Activated CD8-positive, alpha-beta memory T cell treated with anti-CD3 and anti-CD28 coated beads, Interleukin-2, amount 50 U/mL, for 48 hours (primary cell): ENCODE data around the gene CAMK1D.

Experiments used
- DNase-seq: peaks from one replicate; pipeline ENCODE4 v3.0.0-alpha.2; 2020

Gene CAMK1D

DNA sequence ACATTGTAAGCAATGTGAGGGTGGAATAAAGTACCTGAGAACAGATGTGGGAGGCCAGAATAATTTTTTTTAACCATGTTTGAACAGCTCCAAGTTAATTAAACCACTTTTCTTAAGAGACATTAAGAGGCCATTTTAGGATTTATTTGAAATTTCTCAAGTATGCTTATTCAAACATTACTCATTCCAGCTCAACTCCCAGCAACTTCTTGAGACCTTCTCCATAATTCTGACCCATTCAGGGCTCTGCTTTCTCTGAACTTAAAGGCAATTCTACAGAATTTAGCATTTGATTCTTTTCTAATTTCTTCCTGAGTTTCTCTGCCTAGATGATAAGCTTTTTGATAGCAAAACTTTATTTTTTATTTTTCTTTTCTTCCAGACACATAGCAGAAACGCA is 314.5 kb downstream of the CAMK1D start:
- no peak for DNase-seq

DNA sequence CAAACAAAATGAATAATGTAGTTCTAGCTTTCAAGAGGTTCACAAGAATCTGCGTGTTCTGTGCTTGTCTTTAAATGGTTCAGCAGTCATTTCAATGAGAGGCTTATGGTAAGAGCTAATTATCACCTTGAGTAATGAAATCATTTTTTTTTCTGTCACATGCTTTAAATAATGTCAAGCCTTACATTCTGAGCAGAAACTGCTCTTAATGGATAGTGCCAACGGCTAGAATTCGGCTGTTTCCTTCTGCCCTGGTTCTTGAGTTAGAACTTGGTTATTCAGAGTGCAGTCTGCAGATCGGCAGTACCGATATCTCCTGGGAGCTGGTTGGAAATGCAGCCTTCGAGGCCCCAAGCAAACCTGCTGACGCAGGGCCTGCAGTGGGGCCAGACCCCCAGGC is 316.2 kb downstream of the CAMK1D start:
- no peak for DNase-seq

DNA sequence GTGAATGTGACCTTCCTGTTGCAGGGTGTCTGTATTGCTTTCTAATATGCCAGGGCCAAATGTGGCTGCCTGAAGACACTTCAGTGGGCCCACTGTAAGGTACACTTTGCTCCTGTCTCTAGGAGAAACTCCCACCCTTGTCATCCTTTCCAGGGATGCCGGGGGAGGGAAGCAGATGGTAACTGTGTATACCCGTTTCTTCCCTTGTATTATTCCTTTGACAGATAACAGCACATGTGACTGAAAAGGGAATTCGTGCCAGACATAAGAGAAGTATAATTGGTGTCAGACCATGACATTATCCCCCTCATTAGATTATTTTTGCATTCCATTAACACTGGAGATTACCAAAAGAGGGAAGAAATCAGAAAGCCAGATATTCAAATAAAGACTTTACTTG is 317.7 kb downstream of the CAMK1D start:
- no peak for DNase-seq

GRCh38 chr10:12668634-12669033 is 319.3 kb downstream of the CAMK1D start:
- DNase-seq = no peak

DNA sequence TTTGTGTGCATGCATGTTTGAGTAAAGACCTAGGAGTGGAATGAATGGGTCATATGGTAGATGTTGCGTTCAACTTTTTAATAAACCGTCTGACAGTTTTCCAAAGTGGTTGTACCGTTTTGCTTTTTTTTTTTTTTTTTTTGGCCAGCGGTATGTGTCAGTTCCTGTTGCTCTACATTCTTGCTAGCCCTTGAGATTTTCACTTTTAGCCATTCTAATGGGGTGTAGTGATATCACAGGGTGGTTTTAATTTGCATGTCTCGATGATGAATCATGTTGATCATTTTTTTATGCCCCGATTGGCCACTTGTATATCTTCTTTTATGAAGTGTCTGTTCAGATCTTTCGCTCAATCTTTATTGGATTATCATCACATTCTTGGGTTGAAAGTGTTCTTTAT is 320.7 kb downstream of the CAMK1D start:
- DNase-seq = no peak

- no peak for DNase-seq
Observed at GRCh38 chr10:12675186-12675585, 325.8 kb downstream of the CAMK1D start.

DNA sequence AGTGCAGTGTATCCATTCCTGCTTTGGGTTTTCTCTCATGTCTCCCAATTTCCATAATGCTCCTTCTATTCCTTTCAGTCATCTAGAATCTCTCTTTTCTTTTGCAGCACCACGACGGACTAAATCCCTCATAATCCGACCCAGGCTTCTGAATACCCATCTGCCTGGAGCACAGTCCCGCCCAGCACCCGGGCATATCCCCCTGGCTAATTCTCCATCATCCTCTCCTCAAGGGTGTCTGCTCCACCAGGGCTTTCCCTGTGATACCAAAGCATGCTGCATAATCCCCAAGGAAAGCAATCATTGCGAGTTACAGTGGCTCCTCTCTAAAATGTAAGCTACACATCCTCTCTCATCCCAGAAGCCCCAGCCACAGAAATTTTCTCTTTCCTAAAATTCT is 330.3 kb downstream of the CAMK1D start:
- no peak for DNase-seq

GRCh38 chr10:12681252-12681651 is 331.9 kb downstream of the CAMK1D start:
- no peak for DNase-seq

DNA sequence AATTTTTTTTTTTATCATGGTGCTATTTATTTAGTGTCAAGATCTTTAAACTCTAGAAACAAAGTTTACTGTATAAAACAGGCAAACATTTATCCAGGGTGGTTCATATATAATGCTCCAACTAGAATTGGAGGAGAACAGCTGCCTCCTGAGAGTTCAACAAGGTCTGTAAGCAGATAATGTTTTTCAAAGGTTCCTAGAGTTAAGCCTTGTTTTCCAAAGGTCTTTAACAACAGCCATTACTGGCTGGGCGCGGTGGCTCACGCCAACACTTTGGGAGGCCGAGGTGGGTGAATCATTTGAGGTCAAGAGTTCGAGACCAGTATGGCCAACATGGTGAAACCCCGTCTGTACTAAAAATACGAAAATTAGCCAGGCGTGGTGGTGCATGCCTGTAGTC is 335.4 kb downstream of the CAMK1D start:
- DNase-seq = no peak

DNA sequence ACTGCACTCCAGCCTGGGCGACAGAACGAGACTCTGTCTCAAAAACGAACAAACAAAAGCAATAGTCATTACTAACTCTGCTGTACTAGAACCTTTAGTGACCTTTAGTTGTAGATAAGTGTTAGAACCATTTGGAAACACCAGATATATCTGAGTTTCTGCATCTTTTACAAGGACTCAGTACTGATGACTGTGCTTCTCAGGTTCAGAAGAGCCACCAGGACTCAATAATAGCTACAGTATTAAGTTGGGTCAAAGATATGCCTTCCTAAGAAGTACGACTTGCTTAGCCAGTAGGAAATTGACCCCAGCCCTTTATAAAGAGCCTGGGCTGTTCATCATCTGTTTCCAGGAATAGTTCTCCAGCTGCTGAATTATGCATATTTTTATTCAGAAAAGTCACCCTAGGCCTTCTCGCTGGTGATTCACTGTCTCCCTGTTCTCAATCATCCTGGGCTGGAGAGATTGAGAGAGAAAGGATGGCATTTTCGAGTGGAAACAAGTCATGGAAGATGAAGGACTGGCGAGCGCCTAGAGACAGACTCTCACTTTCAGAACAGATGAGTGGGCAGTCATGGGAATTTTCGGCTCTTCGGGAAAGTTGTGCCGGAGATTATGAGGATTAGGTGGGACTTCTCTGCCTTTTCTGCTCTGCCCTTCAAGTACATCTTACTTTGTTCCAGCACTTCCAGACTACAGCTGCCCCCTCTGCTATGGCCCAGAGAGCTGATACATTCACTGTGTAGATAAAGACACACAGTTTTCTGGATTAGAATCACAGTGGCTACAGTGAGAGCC is 336.1 kb downstream of the CAMK1D start:
- DNase-seq = no peak

DNA sequence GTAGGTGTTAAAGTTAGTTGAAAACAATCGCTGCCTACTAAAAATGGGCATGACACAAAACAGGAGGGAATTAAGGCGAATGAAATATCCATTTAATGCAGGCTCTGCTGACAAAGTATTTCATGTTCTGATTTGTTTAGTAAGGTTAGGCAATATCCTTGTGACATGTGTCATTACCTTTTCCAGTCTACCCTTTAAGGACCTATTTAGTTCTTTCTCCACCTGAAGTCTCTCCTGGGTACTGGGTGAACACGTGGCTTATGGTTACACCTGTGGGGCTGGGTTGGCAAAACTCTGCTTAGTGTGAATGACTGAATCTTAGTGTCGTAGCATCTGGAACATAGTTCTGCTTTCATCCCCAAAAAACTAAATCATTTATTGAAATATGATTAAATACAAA is 338.6 kb downstream of the CAMK1D start:
- no peak for DNase-seq

DNA sequence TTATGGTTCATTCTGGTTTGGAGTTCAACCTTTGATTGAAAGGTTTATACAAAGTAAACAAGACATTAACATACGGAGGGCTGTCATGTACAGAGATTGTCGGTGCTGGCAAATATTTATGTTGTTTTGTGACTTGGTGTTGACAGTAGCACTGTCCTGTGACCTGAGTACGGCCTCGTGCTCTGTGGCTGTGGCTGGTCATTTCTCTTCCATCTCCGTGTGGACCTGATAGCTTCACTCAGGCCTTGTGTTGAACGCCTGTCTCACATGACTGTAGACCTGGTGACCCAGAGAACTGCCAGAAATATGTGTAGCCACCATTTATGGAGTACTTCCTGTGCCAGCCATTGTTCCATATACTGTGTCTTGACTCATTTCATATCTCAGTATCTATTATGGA is 340.5 kb downstream of the CAMK1D start:
- no peak for DNase-seq

- DNase-seq = no peak
Observed at GRCh38 chr10:12690525-12691126, 341.3 kb downstream of the CAMK1D start.

GRCh38 chr10:12691596-12691995 is 342.2 kb downstream of the CAMK1D start:
- DNase-seq = no peak

- DNase-seq = no peak
Observed at GRCh38 chr10:12697764-12698163, 348.4 kb downstream of the CAMK1D start.

- no peak for DNase-seq
Observed at GRCh38 chr10:12699258-12699700, 349.9 kb downstream of the CAMK1D start.

- DNase-seq = no peak
Observed at GRCh38 chr10:12699781-12700556, 350.6 kb downstream of the CAMK1D start.

DNA sequence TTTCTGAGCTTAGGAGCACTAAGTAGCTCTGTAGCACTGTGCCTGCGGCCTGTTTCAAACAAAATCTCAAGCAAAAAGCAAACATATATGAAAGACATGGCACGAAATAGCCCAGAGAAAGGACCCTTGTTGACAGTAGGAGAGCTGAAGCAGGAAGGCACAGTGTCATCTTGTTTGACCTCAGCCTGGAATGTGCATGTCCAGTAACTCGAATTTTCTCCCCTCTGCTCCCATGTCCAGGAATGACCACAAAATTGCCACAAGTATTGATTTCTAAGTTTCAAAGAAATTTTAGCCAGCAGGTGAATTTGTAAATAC is 351.2 kb downstream of the CAMK1D start:
- DNase-seq = no peak

GRCh38 chr10:12701696-12702095 is 352.3 kb downstream of the CAMK1D start:
- DNase-seq = no peak

GRCh38 chr10:12702215-12702770 is 352.9 kb downstream of the CAMK1D start:
- DNase-seq = no peak

GRCh38 chr10:12703126-12703525 is 353.8 kb downstream of the CAMK1D start:
- no peak for DNase-seq

DNA sequence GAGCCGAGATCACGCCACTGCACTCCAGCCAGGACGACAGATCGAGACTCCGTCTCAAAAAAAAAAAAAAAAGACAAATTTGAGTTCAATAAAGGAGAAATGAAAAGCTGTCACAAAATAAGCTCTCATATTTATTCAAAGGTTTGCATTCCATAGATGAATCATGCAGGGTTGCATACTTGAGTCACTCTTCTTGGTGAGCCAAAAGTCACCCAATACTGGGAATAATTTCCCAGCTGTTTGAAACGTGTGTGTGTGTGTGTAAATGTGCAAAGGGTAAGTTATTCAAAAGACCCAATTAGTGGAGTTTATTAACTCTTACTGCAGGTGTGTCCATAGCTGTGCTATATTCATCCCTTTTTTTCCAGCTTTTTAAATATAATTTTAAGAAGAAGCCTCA is 354.5 kb downstream of the CAMK1D start:
- no peak for DNase-seq

GRCh38 chr10:12704488-12704887 is 355.1 kb downstream of the CAMK1D start:
- DNase-seq = no peak

GRCh38 chr10:12705943-12706342 is 356.6 kb downstream of the CAMK1D start:
- no peak for DNase-seq
